Testis (tissue), 3 donors: ENCODE results near the gene HSPB7. TPM values are rescaled to one million over a fixed set of nuclear protein-coding genes. Genes with fewer than 3 reads are reported as not detected.
"Not testable (repeated sequence)": the region's sequence is repeated elsewhere in the genome, so short reads cannot be mapped to it uniquely, and the experiment has no call there.

Source experiments
- DNase-seq: peaks from one replicate; pipeline ENCODE4 v3.0.0-alpha.2; 2019
- H3K27ac ChIP-seq, 2 donors: fragments of 200-600 bp; sonication (generic); one replicate each; pipeline ENCODE4 v1.5.1; 2019
- H3K27me3 ChIP-seq: fragments of 200-600 bp; sonication (generic); one replicate; pipeline ENCODE4 v1.5.1; 2019
- H3K36me3 ChIP-seq: fragments of 200-600 bp; sonication (generic); one replicate; pipeline ENCODE4 v1.5.1; 2017; ENCODE audit warnings: low read depth; ENCODE audit errors: missing control alignments
- H3K4me1 ChIP-seq: fragments of 200-600 bp; sonication (generic); one replicate; pipeline ENCODE4 v1.5.1; 2019
- H3K4me3 ChIP-seq, 2 donors: fragments of 200-600 bp; sonication (generic); one replicate each; pipeline ENCODE4 v1.5.1; 2017 to 2019
- H3K9me3 ChIP-seq: fragments of 200-600 bp; sonication (generic); one replicate; pipeline ENCODE4 v1.5.1; 2017
- POLR2A ChIP-seq: fragments of 450-650 bp; IDR thresholded peaks from one replicate; pipeline ENCODE4 v1.6.1; 2017; ENCODE audit warnings: antibody characterized with exemption, mild to moderate bottlenecking, moderate library complexity
- WGBS, 2 donors: methylation state at CpG; one replicate each; pipeline ENCODE4 v1.1.5; 2018; 5-methylcytosine and 5-hydroxymethylcytosine counted together
- intact Hi-C: fragments of 100-400 bp; cut with DNase I; formaldehyde crosslinking; loops from one replicate; pipeline ENCODE4 v1.15.1; 2023; ENCODE audit warnings: low total_unique reads
- polyA plus RNA-seq: library from polyadenylated mRNA; stranded (reverse); fragments of 350-450 nt; fragmentation: Illumina TruSeq; extraction: RNeasy Lipid Tissue Mini Kit (QIAGEN cat#74804); gene quantifications from one replicate; pipeline ENCODE4 v1.2.3, GENCODE V29; 2014; ENCODE audit warnings: low read depth, low replicate concordance; ENCODE audit not compliant: insufficient read depth
- total RNA-seq, 2 donors: library from RNA; depleted of rRNA; stranded (reverse); fragments of >200 nt; gene quantifications; one replicate each; pipeline ENCODE4 v1.2.3, GENCODE V29; 2016
- TF ChIP-seq, protein P1 (sequence below), 3 experiments: fragments of 450-650 bp in 2 of 3; fragments of 200-600 bp in 1 of 3; sonication (generic) in 1 of 3; IDR thresholded peaks; one replicate each; pipeline ENCODE4 v1.5.1; 2016 to 2019; ENCODE audit warnings: antibody characterized with exemption in 3 of 3, mild to moderate bottlenecking in 2 of 3, moderate library complexity in 1 of 3

HSPB7 gene
- total and polyA plus RNA-seq, 3 donors from 2014 or later, result 9.0 to 31.2 (median 11.7) TPM

DNA sequence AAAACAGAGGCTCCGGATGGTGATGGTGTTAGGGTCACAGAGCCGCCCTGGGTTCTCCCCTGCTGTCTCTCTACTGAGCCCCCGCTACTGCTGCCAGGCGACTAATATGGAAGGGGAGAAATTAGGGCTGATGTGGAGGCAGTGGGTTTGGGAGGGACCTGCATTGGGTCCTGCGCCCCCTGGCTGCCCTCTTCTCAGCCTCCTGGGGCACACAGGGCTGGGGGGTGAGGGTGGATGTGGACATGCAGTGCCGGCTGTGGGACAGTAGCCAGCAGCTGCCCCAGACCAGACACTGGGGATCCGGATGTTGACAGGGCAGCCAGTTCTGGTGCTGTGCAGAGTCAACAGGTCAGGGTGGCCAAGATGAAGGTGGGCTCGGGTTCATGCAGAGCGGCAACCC, 24.3 kb upstream of the HSPB7 start:
- peaks cover 7% of the 10 kb centered on the region for H3K4me1 ChIP-seq
- WGBS, 2 donors, result 72 to 100% methylated on average over 1 to 9 of the region's 9 CpGs
- no peaks in the 10 kb centered on the region for H3K27me3 ChIP-seq
- DNase-seq, result no peak
- no peaks in the 10 kb centered on the region for H3K9me3 ChIP-seq
- H3K36me3 ChIP-seq, result no peaks in the 10 kb centered on the region
- H3K4me3 ChIP-seq, result no peak overlapping the region
- no peak overlapping the region for H3K27ac ChIP-seq
- intact Hi-C loops, result no loop called here
- TF ChIP-seq, protein P1, sequence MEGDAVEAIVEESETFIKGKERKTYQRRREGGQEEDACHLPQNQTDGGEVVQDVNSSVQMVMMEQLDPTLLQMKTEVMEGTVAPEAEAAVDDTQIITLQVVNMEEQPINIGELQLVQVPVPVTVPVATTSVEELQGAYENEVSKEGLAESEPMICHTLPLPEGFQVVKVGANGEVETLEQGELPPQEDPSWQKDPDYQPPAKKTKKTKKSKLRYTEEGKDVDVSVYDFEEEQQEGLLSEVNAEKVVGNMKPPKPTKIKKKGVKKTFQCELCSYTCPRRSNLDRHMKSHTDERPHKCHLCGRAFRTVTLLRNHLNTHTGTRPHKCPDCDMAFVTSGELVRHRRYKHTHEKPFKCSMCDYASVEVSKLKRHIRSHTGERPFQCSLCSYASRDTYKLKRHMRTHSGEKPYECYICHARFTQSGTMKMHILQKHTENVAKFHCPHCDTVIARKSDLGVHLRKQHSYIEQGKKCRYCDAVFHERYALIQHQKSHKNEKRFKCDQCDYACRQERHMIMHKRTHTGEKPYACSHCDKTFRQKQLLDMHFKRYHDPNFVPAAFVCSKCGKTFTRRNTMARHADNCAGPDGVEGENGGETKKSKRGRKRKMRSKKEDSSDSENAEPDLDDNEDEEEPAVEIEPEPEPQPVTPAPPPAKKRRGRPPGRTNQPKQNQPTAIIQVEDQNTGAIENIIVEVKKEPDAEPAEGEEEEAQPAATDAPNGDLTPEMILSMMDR (IDR thresholded peaks at IDR 0.05), result no peak
- no peak for TF ChIP-seq POLR2A

DNA sequence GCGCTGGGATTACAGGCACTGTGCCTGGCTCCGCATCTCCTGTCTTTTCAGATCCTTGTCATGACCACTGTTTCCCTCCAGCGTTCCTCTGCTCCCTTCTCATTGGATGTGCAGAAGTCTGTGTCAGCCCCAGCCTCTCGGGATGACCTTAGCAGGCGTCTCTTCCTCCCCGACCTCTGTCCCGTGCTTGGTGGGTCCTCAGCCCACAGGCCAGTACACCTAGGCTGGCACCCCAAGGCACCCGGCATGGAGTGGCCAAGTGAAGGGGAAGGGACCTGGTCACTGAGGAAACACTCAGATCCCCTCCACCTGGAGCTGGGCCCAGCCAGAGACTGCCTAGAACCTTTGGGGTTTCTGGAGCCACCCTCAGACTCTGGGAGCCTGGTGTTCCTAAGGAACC, 23.4 kb upstream of the HSPB7 start:
- DNase-seq, result no peak
- H3K27ac ChIP-seq, result no peak overlapping the region
- no peak overlapping the region for H3K4me3 ChIP-seq
- peaks cover 7% of the 10 kb centered on the region for H3K4me1 ChIP-seq
- no peak for TF ChIP-seq POLR2A
- TF ChIP-seq, protein P1 (IDR thresholded peaks at IDR 0.05), result no peak
- H3K36me3 ChIP-seq, result no peaks in the 10 kb centered on the region
- WGBS, 2 donors, result 0 to 48% methylated on average over 2 to 8 of the region's 8 CpGs
- H3K27me3 ChIP-seq, result no peaks in the 10 kb centered on the region
- intact Hi-C loops, result no loop called here
- H3K9me3 ChIP-seq, result no peaks in the 10 kb centered on the region

DNA sequence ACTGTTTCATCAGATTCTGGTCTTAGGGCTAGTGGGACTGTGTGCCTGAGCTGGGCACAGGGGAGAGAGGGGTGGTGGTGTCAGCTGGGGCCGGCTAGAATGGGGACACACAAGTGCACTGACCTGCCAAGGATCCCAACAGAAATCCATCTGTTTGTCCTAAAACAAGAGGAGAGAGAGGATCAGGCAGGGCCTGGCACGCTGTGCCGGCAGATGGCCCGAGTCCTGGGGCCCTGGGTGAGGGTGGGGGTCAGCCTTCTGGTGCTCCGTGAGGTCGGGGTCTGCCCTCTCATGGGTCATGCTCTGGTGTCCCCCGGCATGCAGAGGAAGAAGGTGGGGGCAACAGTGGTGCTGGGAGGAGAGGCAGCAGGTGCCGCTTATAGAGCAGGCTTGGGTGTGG, 22.0 kb upstream of the HSPB7 start:
- H3K27me3 ChIP-seq, H3K4me1 ChIP-seq, H3K27ac ChIP-seq, H3K36me3 ChIP-seq, DNase-seq, H3K9me3 ChIP-seq, H3K4me3 ChIP-seq, intact Hi-C loops: not testable (repeated sequence)
- 67 to 69% methylated on average over 5 to 8 of the region's 8 CpGs for WGBS, 2 donors

DNA sequence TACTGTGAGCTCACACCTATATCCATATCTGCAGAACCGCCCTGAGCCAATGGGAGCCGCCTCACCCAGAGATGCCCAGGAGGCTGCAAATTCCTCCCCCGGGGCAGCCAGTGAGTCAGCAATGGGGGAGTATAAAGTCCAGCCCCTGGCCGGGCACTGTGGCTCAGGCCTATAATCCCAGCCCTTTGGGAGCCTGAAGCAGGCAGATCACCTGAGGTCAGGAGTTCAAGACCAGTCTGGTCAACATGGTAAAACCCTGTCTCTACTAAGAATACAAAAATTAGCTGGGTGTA, 20.7 kb upstream of the HSPB7 start:
- DNase-seq, result no peak
- H3K27me3 ChIP-seq, result no peaks in the 10 kb centered on the region
- H3K4me3 ChIP-seq, result no peak overlapping the region
- TF ChIP-seq, protein P1 (IDR thresholded peaks at IDR 0.05), result no peak
- TF ChIP-seq POLR2A, result no peak
- no peak overlapping the region for H3K27ac ChIP-seq
- H3K4me1 ChIP-seq, result peaks cover 3% of the 10 kb centered on the region
- intact Hi-C loops, result no loop called here
- H3K9me3 ChIP-seq, result no peaks in the 10 kb centered on the region
- H3K36me3 ChIP-seq, result no peaks in the 10 kb centered on the region
- 68 to 85% methylated on average over 4 of the region's 4 CpGs for WGBS, 2 donors

DNA sequence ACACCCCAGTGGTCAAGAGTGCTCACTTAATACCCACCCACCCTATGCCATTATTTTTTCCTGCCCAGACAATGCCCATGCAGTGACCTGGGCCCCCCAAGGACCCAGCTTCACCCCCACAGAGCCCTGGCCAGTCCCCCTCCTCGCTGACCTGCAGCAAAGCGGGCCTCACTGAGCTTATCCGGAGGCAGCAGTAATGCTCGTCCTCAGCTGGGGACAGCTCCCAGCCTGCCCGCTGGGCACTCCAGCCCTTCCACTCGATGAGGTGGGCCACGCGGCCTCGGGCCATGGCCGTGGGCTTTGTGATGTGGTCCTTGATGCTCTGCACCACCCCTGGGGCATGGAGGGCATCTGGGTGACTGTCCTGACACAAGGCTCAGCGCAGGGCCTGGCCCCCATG, 18.6 kb upstream of the HSPB7 start:
- H3K36me3 ChIP-seq, intact Hi-C loops, DNase-seq, H3K4me1 ChIP-seq, H3K27me3 ChIP-seq, H3K27ac ChIP-seq, H3K9me3 ChIP-seq, H3K4me3 ChIP-seq: not testable (repeated sequence)
- WGBS, 2 donors, result 89% methylated on average over 9 of the region's 11 CpGs; no CpG with 5 or more reads in 1 of the 2 donors

DNA sequence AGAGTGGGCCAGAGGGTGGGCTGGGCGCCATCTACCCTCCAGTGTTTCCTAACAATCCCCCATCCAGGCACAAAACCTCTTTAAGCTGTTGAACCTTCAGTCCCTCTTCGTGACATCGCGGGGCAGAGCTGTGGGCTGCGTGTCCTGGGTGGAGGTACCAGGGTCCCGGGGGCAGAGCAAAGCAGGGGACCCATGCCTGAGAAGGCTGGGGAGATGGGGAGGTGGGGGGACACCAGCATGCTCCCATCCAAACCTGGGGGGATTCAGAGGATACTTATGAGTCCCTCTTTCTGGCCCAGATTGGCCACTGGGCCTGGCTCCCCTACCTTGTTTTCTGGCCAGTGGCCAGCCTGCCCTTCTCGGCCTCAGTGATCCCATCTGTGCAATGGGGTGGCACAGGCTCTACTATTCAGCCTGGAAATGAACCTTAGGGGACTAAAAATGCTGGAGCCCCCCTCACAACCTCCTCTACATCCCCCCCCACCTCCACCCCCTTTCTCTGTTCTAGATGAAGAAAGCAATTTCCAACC, 15.3 kb upstream of the HSPB7 start:
- H3K27me3 ChIP-seq, H3K4me3 ChIP-seq, H3K4me1 ChIP-seq, DNase-seq, H3K9me3 ChIP-seq, H3K36me3 ChIP-seq, H3K27ac ChIP-seq: not testable (repeated sequence)
- WGBS, 2 donors, result 77 to 83% methylated on average over 6 to 7 of the region's 7 CpGs
- intact Hi-C loops, result loop anchor here (1.0 kb wide), 1 partner anchor 24 kb away; no protein-coding TSS in a partner anchor
